GM20000 (cell line): ENCODE measurements around the gene PTPRM.

Experiments used
- DNase-seq: peaks from one replicate; pipeline ENCODE4 v3.0.0; 2012; ENCODE audit warnings: low spot score
- TF ChIP-seq, protein P1 (sequence below): IDR thresholded peaks from 2 replicates; pipeline ENCODE4 v1.5.1; 2012; ENCODE audit warnings: mild to moderate bottlenecking, control low read depth; ENCODE audit errors: extremely low read depth, missing control alignments

PTPRM gene

DNA sequence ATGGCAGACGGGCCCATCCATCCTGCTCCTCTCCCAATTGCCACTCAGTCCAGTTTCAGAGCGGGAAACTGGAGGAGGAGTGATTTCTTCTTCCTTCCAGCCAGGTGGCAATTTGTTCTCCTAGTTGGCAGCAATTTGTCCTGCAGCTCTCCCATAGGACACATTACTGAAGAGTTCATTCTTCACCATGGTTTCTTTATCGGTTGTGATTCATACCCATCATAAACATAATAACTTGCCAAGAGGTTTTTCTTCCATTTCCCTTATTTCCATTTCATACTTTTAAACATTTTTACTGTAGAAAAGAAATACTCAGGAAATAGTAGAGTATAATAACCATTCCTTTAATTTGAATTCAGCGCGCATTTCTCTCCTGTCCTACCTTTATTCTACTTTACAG lies 664.2 kb downstream of the PTPRM start:
- TF ChIP-seq, protein P1, sequence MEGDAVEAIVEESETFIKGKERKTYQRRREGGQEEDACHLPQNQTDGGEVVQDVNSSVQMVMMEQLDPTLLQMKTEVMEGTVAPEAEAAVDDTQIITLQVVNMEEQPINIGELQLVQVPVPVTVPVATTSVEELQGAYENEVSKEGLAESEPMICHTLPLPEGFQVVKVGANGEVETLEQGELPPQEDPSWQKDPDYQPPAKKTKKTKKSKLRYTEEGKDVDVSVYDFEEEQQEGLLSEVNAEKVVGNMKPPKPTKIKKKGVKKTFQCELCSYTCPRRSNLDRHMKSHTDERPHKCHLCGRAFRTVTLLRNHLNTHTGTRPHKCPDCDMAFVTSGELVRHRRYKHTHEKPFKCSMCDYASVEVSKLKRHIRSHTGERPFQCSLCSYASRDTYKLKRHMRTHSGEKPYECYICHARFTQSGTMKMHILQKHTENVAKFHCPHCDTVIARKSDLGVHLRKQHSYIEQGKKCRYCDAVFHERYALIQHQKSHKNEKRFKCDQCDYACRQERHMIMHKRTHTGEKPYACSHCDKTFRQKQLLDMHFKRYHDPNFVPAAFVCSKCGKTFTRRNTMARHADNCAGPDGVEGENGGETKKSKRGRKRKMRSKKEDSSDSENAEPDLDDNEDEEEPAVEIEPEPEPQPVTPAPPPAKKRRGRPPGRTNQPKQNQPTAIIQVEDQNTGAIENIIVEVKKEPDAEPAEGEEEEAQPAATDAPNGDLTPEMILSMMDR: no peak
- no peak for DNase-seq

DNA sequence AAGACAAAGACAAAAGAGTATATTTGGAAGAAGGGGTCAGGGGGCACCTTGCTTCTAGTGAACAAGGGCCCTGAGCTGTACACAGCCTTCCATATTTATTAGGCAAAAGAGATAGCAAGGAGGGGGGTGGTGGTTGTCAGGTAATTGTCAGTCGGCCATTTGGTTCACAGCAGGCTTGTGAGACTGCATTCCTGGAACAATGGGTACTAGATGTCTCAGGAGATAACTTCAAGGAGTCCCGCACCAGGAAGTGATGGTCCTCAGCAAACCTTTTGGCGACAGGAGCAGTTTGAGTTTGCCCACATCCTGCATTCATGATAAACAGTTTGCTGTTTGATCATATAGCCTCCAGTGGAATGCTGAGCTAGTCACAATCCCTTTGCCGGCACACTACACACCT lies 665.7 kb downstream of the PTPRM start:
- TF ChIP-seq, protein P1: no peak
- no peak for DNase-seq

DNA sequence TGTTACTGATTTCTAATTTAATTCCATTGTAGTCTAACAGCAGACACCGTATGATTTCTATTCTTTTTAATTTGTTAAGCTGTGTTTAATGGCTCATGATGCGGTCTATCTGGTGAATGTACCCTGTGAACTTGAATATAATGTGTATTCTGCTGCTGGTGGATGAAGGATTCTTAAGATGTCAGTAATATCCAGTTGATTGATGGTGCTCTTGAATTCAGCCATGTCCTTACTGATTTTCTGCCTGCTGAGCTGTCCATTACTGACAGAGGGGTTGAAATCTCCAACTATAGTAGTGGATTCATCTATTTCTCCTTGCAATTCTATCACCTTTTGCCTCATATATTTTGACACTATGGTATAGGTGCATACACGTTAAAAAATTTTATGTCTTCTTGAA lies 668.8 kb downstream of the PTPRM start:
- DNase-seq: no peak
- TF ChIP-seq, protein P1: no peak

DNA sequence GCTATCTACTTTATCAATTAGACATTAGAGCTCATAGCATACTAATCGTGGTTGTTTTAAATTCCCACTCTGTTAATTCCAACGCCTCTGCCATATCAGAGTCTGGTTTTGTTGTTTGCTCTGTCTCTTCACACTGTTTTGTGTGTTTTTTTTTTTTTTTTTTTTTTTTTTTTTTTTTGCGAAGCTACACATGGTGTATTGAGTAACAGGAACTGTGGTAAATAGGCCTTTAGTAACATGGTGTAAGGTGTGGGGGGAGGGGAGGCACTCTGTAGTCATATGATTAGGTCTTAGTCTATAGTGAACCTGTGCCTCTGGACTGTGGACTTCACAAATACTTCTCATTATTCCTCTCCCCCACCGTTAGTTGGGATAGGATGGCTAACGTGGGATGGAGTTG lies 671.4 kb downstream of the PTPRM start:
- TF ChIP-seq, protein P1: no peak
- DNase-seq: no peak

DNA sequence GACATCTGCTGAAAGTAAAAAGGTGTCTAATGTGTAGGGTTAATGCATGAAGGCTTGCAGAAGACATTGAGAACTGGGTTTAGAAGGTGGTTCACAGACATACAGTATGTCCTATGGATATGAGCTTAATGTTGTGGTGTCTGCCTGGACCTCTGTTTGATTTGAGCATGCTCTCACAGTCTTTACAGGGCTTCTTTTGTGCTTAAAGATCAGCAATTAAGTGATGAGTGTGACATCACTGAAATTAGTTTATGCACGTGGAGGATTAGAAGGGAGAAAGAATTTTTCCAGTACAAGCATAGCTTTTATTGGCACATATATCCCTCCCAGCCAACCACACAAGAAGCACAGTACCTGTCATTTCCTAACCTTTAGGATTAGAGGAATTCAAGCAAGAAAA lies 674.6 kb downstream of the PTPRM start:
- no peak for DNase-seq
- TF ChIP-seq, protein P1: no peak

DNA sequence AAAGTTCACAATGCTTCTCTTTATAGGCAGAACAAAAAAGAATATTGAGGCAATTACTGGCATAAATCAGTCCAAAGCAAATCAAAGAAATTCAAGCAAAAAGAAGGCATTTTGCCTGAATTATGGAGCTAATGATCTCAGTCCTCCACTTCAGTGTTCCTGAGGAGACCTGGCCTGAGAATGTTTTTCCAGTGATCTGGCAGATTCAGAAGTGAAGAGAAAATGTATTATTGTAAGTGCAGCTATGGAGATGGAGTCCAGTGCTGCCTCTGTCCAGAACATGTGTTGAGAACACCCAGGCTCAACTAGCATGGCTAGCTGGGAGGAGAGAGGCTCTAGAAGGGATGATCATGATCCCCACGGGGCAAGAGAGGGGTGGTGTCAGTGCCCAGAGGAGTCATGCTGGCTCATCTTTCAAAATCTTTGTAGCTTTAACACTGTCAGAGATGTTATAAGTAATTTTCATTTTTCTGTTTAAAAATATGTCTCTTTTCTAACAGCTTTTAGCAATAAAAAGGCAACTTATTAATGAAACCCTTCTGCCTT lies 675.1 kb downstream of the PTPRM start:
- no peak for DNase-seq
- TF ChIP-seq, protein P1: no peak

DNA sequence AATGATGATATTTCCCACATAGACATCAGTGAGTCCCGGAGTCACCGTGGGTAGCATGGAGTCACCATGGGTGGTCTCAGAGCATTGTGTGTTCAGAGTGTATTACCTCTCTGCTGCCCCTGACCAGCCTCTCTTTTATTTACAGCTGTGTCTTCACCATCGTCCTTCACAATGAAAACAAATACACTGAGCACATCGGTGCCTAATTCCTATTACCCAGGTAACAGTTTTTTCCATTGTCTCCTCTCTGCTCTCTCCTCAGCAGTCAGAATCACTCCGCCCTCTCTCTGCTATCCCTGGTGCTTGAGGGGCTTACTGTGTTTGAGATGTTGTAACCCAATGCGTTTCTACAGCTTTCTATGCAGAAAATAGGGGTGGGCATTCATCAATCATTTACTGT lies 680.6 kb downstream of the PTPRM start:
- DNase-seq: no peak
- TF ChIP-seq, protein P1: no peak

DNA sequence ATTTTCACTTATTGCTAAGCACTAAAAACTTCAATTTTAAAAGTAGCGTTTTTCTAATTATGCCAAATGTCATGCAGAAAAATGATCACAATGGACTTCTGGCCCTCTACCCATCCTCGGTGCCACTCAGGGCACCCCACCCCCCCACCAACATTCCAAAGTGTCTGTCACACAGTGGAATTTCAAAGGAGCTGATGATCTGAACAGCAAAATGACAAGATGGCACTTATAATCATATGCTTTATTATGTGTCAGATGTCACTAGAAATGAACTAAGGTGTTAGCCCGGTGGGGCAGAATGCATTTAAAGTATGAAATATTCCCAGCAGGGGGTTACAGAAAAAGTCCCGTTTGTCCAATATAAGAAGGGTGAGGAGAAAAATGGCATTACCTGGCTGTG lies 681.5 kb downstream of the PTPRM start:
- TF ChIP-seq, protein P1: no peak
- DNase-seq: no peak
